HG03457 (cell line): ENCODE data around the gene PCSK7.

Experiments used
- ATAC-seq: cut with Tn5 transposase; IDR thresholded peaks from one replicate; pipeline ENCODE4 v1.9.1; 2021; ENCODE audit warnings: moderate number of reproducible peaks; ENCODE audit not compliant: unreplicated experiment

Gene PCSK7

DNA sequence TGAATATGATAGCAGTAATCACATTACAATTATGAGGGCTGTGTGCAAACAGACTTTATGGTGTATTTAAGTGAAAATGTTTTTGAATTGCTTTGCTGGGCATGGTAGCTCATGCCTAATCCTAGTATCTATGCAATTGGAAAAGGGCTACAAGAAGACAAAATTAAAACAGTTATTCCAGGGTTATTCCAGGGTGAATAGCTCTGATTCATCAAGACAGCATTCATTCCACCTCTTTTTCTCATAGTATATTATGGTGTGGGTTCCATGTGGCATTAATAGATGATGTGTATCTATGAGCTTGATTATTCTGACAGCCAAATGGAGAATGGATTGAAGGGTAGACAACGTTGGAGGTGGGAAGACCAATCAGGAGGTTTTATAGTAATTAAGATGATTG lies 65.4 kb downstream of the PCSK7 start:
- ATAC-seq = no peak

DNA sequence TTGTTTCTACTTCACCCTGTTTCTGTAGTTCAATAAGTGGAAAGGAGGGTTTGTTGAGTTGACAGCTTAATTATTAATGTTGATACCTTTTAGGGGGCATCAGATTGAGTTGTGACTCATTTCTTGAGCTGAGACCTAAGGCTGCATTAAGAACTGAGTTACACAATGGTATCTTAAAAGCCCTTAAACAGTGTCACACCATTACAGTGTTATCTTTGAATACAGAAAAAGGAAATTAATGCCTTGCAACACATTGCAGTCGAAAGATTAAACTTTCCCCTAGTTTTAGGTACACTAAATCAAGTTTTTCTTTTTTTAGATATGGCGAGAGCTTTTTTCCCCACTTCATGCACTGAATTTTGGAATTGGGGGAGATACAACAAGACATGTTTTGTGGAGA lies 71.0 kb downstream of the PCSK7 start:
- no peak for ATAC-seq

- ATAC-seq = no peak
Measured at GRCh38 chr11:117159892-117160291, 72.0 kb downstream of the PCSK7 start.

DNA sequence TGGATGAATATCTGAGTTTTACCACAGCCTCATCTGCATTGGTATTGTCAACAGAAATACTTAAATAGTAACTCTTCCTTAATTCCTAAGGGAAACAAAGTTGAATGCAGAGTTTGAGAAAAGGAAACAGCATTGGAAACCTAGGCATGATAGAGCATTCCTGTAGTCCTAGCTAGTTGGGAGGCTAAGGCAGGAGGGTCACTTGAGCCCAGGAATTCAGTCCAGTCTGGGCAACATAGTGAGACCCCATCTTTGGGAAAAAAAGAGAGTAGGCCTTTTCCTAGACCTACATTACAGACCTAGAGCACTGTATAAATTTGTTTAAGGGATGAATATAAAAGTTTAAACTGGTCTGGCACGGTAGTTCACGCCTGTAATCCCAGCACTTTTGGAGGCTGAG lies 74.4 kb downstream of the PCSK7 start:
- ATAC-seq = no peak

DNA sequence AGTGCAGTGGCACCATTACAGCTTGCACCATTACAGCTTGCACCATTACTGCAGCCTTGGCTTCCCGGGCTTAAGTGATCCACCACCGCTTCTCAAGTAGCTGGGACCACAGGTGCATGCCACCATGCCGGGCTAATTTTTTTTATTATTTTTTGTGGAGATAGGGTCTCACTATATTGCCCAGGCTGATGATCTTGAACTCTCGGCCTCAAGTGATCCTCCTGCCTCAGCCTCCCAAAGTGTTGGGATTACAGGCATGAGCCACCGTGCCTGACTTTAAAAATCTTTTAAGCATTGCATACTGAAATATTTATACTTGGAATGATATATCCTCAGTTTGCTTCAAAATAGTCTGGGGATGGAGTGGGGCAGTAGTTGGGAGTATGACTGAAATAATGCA lies 77.4 kb downstream of the PCSK7 start:
- ATAC-seq = no peak
